ENCODE results near the gene EEF1A2.

The EEF1A2 gene

DNA sequence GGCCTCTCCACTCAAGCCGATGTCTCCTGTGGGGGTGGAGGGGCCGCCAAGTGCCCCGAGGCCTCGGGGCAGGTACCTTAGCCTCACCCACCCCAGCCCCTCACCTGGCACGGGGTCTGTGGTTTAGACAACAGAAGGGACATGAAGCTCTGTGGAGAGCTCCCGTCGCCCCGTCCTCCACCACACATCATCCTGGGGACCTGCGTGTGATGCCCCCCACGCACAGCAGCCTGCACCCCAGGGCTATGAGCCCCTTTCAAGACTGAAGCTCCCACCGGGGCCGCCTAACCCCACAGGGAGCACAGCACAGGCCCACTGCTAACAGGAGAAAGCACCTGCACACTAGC lies 34.6 kb downstream of the EEF1A2 start:
- TF ChIP-seq, protein P1, sequence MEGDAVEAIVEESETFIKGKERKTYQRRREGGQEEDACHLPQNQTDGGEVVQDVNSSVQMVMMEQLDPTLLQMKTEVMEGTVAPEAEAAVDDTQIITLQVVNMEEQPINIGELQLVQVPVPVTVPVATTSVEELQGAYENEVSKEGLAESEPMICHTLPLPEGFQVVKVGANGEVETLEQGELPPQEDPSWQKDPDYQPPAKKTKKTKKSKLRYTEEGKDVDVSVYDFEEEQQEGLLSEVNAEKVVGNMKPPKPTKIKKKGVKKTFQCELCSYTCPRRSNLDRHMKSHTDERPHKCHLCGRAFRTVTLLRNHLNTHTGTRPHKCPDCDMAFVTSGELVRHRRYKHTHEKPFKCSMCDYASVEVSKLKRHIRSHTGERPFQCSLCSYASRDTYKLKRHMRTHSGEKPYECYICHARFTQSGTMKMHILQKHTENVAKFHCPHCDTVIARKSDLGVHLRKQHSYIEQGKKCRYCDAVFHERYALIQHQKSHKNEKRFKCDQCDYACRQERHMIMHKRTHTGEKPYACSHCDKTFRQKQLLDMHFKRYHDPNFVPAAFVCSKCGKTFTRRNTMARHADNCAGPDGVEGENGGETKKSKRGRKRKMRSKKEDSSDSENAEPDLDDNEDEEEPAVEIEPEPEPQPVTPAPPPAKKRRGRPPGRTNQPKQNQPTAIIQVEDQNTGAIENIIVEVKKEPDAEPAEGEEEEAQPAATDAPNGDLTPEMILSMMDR (IDR thresholded peaks at IDR 0.05; ENCODE audit: low read depth, low read length): no peak
- DNase-seq (ENCODE audit: extremely low read depth, low read depth): no peak

DNA sequence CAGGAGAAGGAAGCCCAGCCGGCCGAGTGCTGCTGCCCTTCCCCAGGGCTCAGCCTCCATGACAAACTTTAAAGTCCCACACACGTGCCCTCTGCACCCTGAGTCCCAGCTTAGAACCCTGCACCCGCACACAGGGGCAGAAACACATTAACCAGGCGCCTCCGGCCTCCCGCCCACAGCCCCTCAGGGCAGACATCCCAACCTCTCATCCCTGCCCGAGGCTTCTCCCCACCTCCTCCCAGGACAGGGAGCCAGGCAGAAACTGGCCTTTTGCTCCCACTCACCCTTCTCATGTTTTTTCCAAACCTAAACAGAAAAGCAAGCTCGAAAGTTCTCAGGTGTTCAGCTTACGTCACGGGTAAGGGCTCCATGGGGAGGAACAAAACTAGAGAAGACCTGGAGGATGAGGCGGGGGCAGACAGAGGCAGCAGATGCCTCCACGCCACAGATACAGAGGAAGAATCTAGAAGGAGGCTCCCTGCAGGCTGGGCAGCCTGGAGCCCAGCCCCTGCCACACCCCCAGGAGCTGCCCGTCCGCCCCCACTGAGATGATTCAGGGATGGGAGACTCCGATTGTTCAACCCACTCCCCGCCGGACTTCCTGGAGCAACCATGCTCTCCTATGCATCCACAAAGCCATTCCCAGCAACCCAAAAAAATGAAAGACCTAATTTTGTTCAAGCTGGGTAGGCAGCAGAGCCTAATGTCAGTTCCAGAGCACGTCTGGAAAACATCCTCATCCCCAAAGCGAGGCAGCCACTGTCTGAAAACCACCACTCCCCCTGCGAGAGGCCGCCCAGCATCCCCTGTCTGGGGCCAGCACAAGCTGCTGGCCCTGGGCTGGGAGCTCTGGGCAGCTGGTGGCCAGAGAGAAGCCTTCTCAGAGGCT lies 35.2 kb downstream of the EEF1A2 start:
- TF ChIP-seq, protein P1 (IDR thresholded peaks at IDR 0.05; ENCODE audit: low read depth, low read length): no peak
- no peak for DNase-seq (ENCODE audit: extremely low read depth, low read depth)

DNA sequence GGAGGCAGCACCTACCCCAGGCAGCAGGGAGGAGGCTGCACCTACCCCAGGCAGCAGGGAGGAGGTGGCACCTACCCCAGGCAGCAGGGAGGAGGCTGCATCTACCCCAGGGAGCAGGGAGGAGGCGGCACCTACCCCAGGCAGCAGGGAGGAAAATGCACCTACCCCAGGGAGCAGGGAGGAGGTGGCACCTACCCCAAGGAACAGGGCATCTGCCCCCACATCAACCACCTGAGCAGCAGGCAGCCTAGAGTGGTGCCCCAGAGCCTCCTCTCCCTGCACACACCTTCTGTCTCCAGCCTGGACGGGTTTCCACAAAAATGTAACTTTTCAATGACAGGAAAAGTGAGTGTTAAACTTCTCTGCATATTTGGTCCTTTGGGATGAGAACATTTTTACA lies 36.6 kb downstream of the EEF1A2 start:
- TF ChIP-seq, protein P1 (IDR thresholded peaks at IDR 0.05; ENCODE audit: low read depth, low read length): no peak
- no peak for DNase-seq (ENCODE audit: extremely low read depth, low read depth)

DNA sequence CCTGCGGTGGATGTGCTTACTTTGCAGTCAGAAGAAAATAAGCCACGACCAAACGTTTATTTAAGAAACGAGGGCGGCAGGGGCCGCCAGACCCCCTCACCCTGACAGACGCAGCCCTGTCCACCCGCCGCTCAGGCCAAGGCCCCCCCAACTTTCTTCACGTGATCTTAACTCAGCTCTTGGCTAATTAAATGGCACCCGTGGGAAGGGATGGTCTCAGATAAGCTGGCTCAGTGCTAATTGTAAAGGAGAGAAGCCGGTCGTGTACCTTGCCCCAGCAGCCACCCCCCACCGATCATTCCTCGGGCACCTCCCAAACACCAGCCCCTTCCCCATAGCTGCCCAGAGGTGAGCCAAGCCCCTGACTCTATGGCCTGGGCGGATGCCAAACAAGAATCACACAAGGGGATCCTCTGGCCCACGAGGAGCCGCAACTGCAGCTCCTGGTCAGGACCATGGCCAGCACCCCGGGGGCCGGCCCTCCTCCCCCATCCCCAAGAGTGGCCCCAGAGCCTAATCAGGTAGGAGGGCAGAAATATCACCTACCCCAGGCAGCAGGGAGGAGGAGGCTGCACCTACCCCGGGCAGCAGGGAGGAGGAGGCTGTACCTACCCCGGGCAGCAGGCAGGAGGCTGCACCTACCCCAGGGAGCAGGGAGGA lies 37.6 kb downstream of the EEF1A2 start:
- TF ChIP-seq, protein P1 (IDR thresholded peaks at IDR 0.05; ENCODE audit: low read depth, low read length): no peak
- no peak for DNase-seq (ENCODE audit: extremely low read depth, low read depth)

DNA sequence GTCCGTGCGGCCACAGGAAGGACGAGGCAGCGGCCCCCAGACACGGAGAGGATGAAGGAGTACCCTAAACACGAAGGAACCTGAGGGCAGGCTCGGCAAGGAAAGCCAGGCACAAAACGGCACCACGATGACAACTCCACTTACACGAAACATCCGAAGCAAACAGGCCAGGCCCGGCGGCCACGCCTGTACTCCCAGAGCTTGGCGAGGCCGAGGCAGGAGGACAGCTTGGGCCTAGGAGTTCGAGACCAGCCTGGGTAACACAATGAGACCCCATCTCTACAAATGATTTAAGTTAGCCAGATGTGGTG lies 39.9 kb downstream of the EEF1A2 start:
- TF ChIP-seq, protein P1 (IDR thresholded peaks at IDR 0.05; ENCODE audit: low read depth, low read length): no peak

DNA sequence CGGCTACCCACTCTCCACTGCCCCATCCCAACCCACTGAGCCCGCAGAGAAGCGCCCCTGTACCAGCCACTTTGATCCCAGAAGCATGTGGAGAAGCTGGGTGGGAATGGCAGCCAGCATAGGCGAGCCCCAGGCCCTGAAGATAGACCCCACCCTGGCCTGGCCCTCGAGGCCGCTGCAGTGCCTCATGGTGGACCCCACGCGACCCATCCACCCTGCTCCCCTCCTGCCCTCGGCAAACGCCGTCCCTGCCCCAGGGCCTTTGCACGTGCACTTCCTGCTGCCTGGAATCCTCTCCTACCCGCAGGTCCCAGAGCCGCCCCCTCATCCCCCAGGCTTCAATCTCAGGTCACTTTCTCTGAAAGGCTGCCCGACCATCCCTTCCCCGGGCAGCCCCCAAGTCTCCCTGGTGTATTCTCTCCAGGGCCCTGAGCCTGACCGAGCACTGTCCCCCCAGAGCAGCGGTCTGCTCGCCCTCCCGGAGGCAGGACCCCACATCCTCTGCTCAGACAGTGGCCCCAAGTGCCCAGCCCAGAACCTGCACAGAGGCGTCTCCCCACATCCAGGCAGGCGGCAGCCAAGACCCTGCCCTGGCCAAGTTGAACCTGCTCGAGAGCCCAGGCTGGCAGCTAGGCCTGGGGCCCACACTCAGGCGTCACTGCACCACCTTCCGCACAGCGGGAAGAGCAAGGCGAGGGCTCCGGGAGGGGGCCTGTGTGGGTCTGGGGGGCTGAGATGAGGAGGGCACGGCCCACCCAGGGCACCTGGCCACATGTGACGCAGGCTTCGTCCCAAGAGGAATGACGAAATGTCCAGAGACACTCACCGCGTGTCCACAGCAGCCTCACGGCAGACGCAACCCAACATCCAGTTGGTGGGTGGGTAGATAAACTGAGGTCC lies 40.5 kb downstream of the EEF1A2 start:
- DNase-seq (ENCODE audit: extremely low read depth, low read depth): no peak
- TF ChIP-seq, protein P1 (IDR thresholded peaks at IDR 0.05; ENCODE audit: low read depth, low read length): no peak

More for the DNA sequence above, 39.9 kb downstream of the EEF1A2 start:
- no peak for DNase-seq (ENCODE audit: extremely low read depth, low read depth)
